ENCODE results near the gene AIFM3.

Gene AIFM3

DNA sequence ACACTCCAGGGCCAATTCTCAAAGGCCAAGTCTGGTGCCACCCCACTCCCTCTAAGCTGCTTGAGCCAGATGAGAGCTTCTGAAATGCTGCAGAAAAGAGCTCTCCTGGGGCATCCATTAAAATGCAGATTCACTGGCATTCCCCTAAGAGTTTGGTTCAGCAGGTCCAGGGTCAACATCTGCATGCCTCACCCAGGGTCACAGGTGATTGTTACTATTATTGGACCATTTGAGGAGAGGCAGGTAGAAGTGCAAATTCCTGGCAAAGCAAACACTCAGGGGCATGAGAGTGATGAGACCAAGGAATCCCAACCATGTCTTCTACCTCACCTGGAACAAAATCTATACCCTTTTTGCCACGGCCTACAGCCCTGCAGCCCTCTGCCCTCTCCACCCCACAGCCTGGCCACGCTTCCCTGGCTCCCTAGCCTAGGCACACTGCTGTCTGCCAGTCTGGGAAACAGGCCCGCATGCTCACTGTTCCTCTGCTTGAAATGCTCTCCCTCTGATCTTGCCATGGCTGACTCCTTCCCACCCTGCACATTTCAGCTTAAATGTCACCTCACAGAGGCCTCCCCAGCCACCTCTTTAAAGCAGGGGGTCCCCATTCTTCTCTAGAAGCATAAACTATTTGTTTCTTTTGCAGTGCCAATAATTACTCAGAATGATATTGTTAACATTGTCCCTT is 43.5 kb downstream of the AIFM3 start:
- H3K27ac ChIP-seq: no peak overlapping the region
- TF ChIP-seq CTCF (IDR thresholded peaks at IDR 0.05) (no peak), ZFX (IDR thresholded peaks at IDR 0.05; ENCODE audit: borderline replicate concordance) (no peak)

DNA sequence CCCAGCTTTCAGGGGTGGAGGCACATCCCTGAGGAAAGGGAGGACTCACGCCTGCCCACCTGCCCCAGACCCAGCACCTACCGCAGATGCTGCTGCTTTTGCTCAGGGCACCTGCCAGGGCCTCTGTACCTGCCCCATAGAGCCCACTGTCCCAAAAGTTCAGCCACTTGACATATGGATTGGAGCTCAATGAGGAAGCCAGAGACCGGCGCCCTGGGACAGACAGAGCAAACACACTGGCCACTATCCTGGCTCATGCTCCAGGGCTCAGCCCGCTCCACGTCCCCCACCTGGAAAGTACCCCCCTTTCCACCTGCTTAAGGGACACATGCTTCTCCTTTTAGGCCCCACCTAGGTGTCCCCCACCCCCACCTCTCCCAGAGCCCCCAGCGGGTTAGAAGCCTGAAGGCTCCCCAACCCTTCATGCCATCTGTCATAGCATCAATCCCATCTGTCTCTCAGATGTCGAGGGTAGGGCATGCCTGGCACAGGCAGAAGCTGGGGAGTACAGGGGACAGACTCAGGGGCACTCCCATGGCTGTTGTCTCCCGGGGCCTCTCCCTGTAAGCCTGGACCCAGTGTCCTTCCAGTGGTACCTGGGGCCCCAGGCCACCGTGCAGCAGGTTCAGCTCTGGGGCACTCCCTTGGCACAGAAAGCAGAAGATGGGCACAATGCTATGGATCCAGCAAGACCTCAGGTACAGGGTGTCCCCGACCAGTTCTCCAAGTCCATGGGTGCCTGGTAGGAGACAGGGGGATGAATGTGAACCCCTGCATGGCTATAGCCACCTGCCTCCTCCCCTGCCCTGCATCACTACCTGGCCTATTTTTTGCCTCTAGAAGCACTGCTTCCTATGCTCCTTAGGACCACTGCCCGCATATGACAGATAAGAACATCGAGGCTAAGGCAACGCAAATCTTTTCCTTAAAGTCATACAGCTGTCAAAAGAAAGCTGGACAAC is 45.7 kb downstream of the AIFM3 start:
- no peak for TF ChIP-seq ZFX (IDR thresholded peaks at IDR 0.05; ENCODE audit: borderline replicate concordance)
- TF ChIP-seq CTCF (IDR thresholded peaks at IDR 0.05): no peak

DNA sequence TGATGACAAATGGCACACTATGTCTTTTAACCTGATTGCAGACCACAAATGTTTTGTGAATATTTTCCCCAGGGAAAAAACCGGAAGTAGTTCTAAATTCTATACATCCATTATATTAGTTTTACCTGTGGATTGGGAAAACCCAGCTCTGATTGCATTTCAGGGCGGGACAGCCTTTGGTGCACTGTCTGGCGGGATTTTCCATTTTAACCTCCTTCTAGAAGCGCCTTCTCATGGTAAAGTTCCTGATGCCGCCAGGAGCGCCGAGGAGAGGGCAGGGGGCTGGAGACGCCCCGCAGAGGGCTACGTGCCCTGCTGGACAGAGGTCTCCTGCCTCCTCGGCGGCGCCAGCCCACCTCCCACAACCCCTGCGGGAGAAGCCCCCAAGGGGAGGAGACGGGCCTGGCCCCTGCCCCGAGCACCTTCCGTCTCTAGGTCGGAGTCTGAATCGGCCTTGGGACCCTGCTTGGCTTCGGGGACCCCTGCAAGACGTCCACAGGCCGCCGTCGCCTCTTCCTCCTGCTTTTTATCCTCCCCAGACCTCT is 46.7 kb downstream of the AIFM3 start:
- no peak for TF ChIP-seq ZFX (IDR thresholded peaks at IDR 0.05; ENCODE audit: borderline replicate concordance)
- no peak for TF ChIP-seq CTCF (IDR thresholded peaks at IDR 0.05)
- peak overlapping the region; percentile 91 for H3K27ac ChIP-seq

More for the DNA sequence above, 45.7 kb downstream of the AIFM3 start:
- H3K27ac ChIP-seq: peak overlapping the region; percentile 91

DNA sequence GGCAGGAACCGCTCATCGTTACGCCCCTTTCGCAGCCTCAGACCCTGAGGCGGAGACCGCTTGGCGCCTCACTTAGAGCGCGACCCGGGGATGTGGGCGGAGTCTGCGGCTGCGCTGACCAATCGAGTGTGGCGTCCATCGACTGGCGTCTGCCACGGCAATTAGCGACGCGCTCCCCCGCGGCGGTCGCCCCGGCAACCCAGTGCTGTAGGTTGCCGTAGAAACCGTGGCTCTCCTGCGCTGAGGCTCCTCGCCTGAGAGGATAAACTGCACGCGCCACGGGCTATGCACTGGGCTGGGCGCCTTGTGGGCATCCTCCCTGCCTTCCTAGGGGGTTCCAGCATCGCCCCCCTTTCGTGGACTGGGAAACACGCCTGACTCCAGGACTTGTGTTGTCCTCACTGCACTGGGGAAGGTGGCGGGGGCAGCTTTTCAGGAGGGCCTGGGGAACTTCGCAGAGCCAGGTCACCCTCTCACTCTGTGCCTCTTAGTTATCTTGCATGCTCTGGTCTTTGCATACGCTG is 47.2 kb downstream of the AIFM3 start:
- no peak for TF ChIP-seq ZFX (IDR thresholded peaks at IDR 0.05; ENCODE audit: borderline replicate concordance)
- TF ChIP-seq CTCF (IDR thresholded peaks at IDR 0.05): no peak
- peak overlapping the region; percentile 91 for H3K27ac ChIP-seq

GRCh38 chr22:21014726-21015465 is 47.8 kb downstream of the AIFM3 start, which contains the start of gene P2RX6:
P2RX6 (plus strand) TSS chr22:21015165; CDS start chr22:21015175, 10 bp downstream.
- peak within 1 kb of the TSS; percentile 91 for H3K27ac ChIP-seq
- TF ChIP-seq ZFX (IDR thresholded peaks at IDR 0.05; ENCODE audit: borderline replicate concordance): no peak
- no peak for TF ChIP-seq CTCF (IDR thresholded peaks at IDR 0.05)

DNA sequence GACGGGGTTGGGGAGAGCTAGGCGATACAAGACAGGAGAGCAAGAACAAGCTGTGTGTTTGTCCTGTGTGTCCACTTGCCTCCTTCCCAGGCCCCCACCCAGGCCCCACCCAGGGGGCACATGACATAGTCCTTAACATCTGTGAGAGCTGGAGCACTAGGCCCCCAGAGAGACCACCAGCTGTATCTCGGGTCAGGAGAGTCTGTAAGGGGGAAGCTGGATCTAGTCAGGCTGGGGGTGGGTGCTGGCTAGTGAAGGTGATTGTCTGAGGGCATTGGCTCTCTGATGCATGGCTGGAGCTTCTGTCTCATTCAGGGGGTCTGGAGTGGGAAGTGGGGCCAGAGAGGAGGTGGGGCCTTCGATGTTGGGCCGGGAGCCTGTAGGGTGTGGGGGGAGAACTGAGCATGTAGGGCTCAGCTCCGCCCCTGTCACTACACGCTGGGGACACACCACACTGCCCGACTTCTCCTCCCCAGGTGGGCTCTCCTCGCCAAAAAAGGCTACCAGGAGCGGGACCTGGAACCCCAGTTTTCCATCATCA is 48.5 kb downstream of the AIFM3 start:
- peak overlapping the region; percentile 91 for H3K27ac ChIP-seq
- TF ChIP-seq ZFX (IDR thresholded peaks at IDR 0.05; ENCODE audit: borderline replicate concordance) (no peak), CTCF (IDR thresholded peaks at IDR 0.05) (no peak)
